Forelimb muscle (tissue), 1 donor: ENCODE data around the gene PDZD2. TPM values are rescaled to one million over a fixed set of nuclear protein-coding genes. Genes with fewer than 3 reads are reported as not detected.

Experiments
- DNase-seq: peaks from one replicate; pipeline ENCODE4 v3.0.0-alpha.2; 2013; ENCODE audit warnings: low read depth
- polyA plus RNA-seq: library from polyadenylated mRNA; unstranded; fragments of 120-200 nt; gene quantifications from one replicate; pipeline ENCODE4 v1.2.1, GENCODE V29; 2013; ENCODE audit not compliant: insufficient read length

The PDZD2 gene
- polyA plus RNA-seq, 1 donor = 6.1 TPM

- DNase-seq = no peak
Observed at GRCh38 chr5:31976169-31976568, 337.2 kb downstream of the PDZD2 start.

GRCh38 chr5:31981361-31981945 is 342.5 kb downstream of the PDZD2 start:
- DNase-seq = no peak

- no peak for DNase-seq
Observed at GRCh38 chr5:31982027-31982426, 343.1 kb downstream of the PDZD2 start.

- DNase-seq = no peak
Observed at GRCh38 chr5:31982621-31983020, 343.7 kb downstream of the PDZD2 start.

GRCh38 chr5:31983851-31984250 is 344.9 kb downstream of the PDZD2 start:
- DNase-seq = no peak

GRCh38 chr5:31984691-31985090 is 345.8 kb downstream of the PDZD2 start:
- DNase-seq = no peak

- no peak for DNase-seq
Observed at GRCh38 chr5:31986101-31986500, 347.2 kb downstream of the PDZD2 start.

- no peak for DNase-seq
Observed at GRCh38 chr5:31987985-31988710, 349.2 kb downstream of the PDZD2 start.

GRCh38 chr5:31990081-31990650 is 351.2 kb downstream of the PDZD2 start:
- no peak for DNase-seq

- DNase-seq = no peak
Observed at GRCh38 chr5:31990701-31991110, 351.8 kb downstream of the PDZD2 start.

GRCh38 chr5:31992377-31992776 is 353.4 kb downstream of the PDZD2 start:
- DNase-seq = no peak

- DNase-seq = no peak
Observed at GRCh38 chr5:31993165-31993961, 354.4 kb downstream of the PDZD2 start.

GRCh38 chr5:31995006-31995405 is 356.1 kb downstream of the PDZD2 start:
- DNase-seq = no peak

GRCh38 chr5:31995714-31996113 is 356.8 kb downstream of the PDZD2 start:
- no peak for DNase-seq

- no peak for DNase-seq
Observed at GRCh38 chr5:31996909-31997308, 358.0 kb downstream of the PDZD2 start.

GRCh38 chr5:31999470-31999869 is 360.5 kb downstream of the PDZD2 start:
- no peak for DNase-seq

GRCh38 chr5:32000731-32001130 is 361.8 kb downstream of the PDZD2 start:
- no peak for DNase-seq

GRCh38 chr5:32001284-32001683 is 362.4 kb downstream of the PDZD2 start:
- no peak for DNase-seq

GRCh38 chr5:32001707-32002106 is 362.8 kb downstream of the PDZD2 start:
- no peak for DNase-seq

GRCh38 chr5:32002755-32003154 is 363.8 kb downstream of the PDZD2 start:
- no peak for DNase-seq

- no peak for DNase-seq
Observed at GRCh38 chr5:32003981-32004380, 365.1 kb downstream of the PDZD2 start.

GRCh38 chr5:32004404-32004803 is 365.5 kb downstream of the PDZD2 start:
- DNase-seq = no peak
